HL-60 (cell line): ENCODE data around the gene SNX25.
"Not testable (repeated sequence)": the region's sequence is repeated elsewhere in the genome, so short reads cannot be mapped to it uniquely, and the experiment has no call there.

ENCODE experiments used
- DNase-seq, 2 experiments: peaks; one replicate each; pipeline ENCODE4 v3.0.0-alpha.2; 2010 to 2020; ENCODE audit warnings: low read depth in 1 of 2, low spot score in 1 of 2
- H3K27ac ChIP-seq: fragments of 250-450 bp; sonication (Bioruptor Pico); replicated peaks from 2 replicates; pipeline ENCODE4 v1.5.1; 2020; ENCODE audit warnings: mild to moderate bottlenecking, moderate library complexity
- H3K27me3 ChIP-seq: fragments of 250-450 bp; sonication (Bioruptor Pico); 2 replicates; pipeline ENCODE4 v1.5.1; 2021; ENCODE audit warnings: mild to moderate bottlenecking, moderate library complexity; ENCODE audit not compliant: insufficient read depth, poor library complexity, severe bottlenecking
- H3K4me3 ChIP-seq: replicated peaks from 2 replicates; pipeline ENCODE4 v1.5.1; 2011; ENCODE audit warnings: mild to moderate bottlenecking, control low read depth, low read length; ENCODE audit not compliant: insufficient read depth
- GABPA ChIP-seq: IDR thresholded peaks from 2 replicates; pipeline ENCODE4 v1.6.1; 2012; ENCODE audit warnings: low read depth
- POLR2AphosphoS5 ChIP-seq: IDR thresholded peaks from 2 replicates; pipeline ENCODE4 v1.6.1; 2012; ENCODE audit warnings: low read depth
- SPI1 ChIP-seq: IDR thresholded peaks from 2 replicates; pipeline ENCODE4 v1.6.1; 2012; ENCODE audit warnings: low read depth, mild to moderate bottlenecking, borderline replicate concordance
- TF ChIP-seq, protein P1 (sequence below): IDR thresholded peaks from 2 replicates; pipeline ENCODE4 v1.6.1; 2012; ENCODE audit warnings: low read depth; ENCODE audit not compliant: insufficient replicate concordance
- TF ChIP-seq, protein P2 (sequence below): IDR thresholded peaks from one replicate; pipeline ENCODE4 v1.5.1; 2011; ENCODE audit warnings: low read length, control low read depth, inconsistent platforms; ENCODE audit not compliant: insufficient read depth

The SNX25 gene

DNA sequence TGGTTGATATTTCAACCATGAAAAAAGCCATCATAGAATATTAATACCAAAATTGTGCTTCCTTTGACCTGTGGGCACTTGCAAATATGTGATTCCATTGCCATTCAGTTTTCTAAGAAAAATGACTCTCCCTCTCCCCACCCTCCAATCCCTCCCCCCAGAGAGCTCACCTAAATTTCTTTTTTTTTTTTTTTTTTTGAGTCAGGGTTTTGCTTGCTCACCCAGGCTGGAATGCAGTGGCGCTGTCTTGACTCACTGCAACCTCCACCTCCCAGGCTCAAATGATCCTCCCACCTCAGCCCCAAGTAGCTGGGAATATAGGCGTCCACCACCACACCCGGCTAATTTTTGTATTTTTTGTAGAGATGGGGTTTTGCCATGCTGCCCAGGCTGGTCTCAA, 47.0 kb downstream of the SNX25 start:
- Histone ChIP-seq H3K27ac (no peak overlapping the region), H3K27me3 (peaks cover 4% of the 10 kb centered on the region), H3K4me3 (no peak overlapping the region)
- TF ChIP-seq SPI1: no peak
- TF ChIP-seq POLR2AphosphoS5: no peak
- no peak for DNase-seq

DNA sequence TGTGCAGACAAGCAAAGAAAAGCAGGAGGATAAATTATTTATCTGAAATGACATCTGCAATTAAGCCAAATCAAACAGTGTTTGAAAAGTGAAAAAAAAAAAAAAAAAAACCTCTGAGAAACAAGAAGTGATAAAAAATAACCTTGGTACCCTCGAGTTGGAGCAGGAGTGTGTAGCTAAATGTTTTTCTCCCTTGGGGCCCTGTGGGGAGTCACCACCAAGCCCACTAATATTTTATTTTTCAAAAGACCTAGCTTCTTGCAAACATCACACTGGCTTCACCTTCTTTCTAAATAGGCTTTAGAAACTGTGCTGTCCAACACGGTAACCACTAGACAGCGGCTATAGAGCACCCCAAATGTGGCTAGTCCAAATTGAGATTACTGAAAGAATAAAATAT, 47.7 kb downstream of the SNX25 start:
- no peak for DNase-seq

DNA sequence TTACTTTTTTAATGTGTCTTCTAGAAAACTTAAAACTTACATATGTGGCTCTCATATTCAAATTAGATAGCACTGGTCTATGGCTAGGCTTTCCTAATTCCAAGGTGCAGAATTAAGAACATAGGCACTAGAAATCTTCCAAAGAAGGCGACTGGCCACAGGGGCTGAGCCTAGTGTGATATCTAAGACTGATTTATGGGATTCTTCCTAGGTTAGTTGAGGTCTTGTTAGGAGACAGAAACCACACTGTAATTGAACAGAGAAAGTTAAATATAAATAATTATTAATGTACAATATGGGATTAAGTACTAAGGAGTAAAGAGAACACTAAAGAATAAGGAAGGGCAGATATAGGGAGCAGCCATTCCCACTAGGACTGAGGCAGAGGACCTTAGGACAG, 48.3 kb downstream of the SNX25 start:
- TF ChIP-seq GABPA: no peak
- no peak for TF ChIP-seq SPI1
- no peak for TF ChIP-seq POLR2AphosphoS5
- TF ChIP-seq, protein P1, sequence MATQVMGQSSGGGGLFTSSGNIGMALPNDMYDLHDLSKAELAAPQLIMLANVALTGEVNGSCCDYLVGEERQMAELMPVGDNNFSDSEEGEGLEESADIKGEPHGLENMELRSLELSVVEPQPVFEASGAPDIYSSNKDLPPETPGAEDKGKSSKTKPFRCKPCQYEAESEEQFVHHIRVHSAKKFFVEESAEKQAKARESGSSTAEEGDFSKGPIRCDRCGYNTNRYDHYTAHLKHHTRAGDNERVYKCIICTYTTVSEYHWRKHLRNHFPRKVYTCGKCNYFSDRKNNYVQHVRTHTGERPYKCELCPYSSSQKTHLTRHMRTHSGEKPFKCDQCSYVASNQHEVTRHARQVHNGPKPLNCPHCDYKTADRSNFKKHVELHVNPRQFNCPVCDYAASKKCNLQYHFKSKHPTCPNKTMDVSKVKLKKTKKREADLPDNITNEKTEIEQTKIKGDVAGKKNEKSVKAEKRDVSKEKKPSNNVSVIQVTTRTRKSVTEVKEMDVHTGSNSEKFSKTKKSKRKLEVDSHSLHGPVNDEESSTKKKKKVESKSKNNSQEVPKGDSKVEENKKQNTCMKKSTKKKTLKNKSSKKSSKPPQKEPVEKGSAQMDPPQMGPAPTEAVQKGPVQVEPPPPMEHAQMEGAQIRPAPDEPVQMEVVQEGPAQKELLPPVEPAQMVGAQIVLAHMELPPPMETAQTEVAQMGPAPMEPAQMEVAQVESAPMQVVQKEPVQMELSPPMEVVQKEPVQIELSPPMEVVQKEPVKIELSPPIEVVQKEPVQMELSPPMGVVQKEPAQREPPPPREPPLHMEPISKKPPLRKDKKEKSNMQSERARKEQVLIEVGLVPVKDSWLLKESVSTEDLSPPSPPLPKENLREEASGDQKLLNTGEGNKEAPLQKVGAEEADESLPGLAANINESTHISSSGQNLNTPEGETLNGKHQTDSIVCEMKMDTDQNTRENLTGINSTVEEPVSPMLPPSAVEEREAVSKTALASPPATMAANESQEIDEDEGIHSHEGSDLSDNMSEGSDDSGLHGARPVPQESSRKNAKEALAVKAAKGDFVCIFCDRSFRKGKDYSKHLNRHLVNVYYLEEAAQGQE: no peak
- TF ChIP-seq, protein P2, sequence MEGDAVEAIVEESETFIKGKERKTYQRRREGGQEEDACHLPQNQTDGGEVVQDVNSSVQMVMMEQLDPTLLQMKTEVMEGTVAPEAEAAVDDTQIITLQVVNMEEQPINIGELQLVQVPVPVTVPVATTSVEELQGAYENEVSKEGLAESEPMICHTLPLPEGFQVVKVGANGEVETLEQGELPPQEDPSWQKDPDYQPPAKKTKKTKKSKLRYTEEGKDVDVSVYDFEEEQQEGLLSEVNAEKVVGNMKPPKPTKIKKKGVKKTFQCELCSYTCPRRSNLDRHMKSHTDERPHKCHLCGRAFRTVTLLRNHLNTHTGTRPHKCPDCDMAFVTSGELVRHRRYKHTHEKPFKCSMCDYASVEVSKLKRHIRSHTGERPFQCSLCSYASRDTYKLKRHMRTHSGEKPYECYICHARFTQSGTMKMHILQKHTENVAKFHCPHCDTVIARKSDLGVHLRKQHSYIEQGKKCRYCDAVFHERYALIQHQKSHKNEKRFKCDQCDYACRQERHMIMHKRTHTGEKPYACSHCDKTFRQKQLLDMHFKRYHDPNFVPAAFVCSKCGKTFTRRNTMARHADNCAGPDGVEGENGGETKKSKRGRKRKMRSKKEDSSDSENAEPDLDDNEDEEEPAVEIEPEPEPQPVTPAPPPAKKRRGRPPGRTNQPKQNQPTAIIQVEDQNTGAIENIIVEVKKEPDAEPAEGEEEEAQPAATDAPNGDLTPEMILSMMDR: no peak
- no peak overlapping the region for H3K27ac ChIP-seq
- no peak overlapping the region for H3K4me3 ChIP-seq
- no peaks in the 10 kb centered on the region for H3K27me3 ChIP-seq
- no peak for DNase-seq

More for the DNA sequence above, 47.7 kb downstream of the SNX25 start:
- TF ChIP-seq GABPA: no peak
- TF ChIP-seq, protein P2: no peak
- TF ChIP-seq, protein P1: no peak
- TF ChIP-seq POLR2AphosphoS5: no peak
- no peak for TF ChIP-seq SPI1
- peaks cover 1% of the 10 kb centered on the region for H3K27me3 ChIP-seq
- H3K27ac ChIP-seq: no peak overlapping the region
- no peak overlapping the region for H3K4me3 ChIP-seq

DNA sequence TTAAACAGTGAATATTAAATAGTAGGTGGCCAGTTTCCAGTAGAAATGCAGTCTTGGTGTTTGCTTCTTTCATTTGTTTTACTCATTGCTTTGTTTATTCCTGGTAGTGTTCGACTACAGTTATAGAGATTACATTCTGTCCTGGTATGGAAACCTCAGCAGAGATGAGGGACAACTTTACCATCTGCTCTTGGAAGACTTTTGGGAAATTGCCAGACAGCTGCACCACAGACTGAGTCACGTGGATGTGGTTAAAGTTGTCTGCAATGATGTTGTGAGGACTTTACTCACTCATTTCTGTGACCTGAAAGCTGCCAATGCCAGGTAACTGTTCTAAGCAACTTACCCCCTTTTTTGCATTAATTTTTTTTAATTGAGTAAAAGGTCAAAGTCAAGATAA, 49.3 kb downstream of the SNX25 start:
- DNase-seq, H3K4me3 ChIP-seq, H3K27me3 ChIP-seq, H3K27ac ChIP-seq: not testable (repeated sequence)

DNA sequence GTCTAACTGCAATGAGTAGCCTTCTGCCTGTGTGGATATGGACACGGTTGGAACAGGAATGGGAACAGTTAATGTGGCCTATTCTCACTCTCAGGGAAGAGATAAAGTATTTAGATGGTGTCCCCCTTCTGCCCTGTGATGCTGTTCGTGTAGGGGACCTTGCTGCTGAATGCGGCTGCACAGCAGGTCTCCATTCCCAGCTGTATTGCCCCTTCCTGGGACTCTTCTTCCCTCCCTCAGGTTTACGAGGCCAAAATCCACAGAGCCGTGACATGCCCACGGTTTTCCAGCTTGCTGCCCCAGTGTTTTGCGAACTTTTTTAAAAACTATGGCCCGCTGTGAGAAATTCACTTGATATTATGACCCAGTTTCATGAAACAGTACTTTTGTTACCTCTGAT, 50.3 kb downstream of the SNX25 start:
- peaks cover 5% of the 10 kb centered on the region for H3K27me3 ChIP-seq
- TF ChIP-seq, protein P2: no peak
- TF ChIP-seq, protein P1: no peak
- TF ChIP-seq SPI1 (no peak), GABPA (no peak), POLR2AphosphoS5 (no peak)
- no peak overlapping the region for H3K4me3 ChIP-seq
- no peak overlapping the region for H3K27ac ChIP-seq
- DNase-seq: no peak
